ENCODE results near the gene GABBR2. TPM values are rescaled to one million over a fixed set of nuclear protein-coding genes. Genes with fewer than 3 reads are reported as not detected.

Gene GABBR2
- total RNA-seq, 1 experiment from 2014 or later = not detected

- TF ChIP-seq, protein P1, sequence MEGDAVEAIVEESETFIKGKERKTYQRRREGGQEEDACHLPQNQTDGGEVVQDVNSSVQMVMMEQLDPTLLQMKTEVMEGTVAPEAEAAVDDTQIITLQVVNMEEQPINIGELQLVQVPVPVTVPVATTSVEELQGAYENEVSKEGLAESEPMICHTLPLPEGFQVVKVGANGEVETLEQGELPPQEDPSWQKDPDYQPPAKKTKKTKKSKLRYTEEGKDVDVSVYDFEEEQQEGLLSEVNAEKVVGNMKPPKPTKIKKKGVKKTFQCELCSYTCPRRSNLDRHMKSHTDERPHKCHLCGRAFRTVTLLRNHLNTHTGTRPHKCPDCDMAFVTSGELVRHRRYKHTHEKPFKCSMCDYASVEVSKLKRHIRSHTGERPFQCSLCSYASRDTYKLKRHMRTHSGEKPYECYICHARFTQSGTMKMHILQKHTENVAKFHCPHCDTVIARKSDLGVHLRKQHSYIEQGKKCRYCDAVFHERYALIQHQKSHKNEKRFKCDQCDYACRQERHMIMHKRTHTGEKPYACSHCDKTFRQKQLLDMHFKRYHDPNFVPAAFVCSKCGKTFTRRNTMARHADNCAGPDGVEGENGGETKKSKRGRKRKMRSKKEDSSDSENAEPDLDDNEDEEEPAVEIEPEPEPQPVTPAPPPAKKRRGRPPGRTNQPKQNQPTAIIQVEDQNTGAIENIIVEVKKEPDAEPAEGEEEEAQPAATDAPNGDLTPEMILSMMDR (conservative IDR thresholded peaks at IDR 0.05; ENCODE audit: low read depth, low read length) = no peak
- TF ChIP-seq EZH2 (IDR thresholded peaks at IDR 0.05; ENCODE audit: borderline replicate concordance, low read depth, low read length, poor library complexity, severe bottlenecking) = no peak
- Histone ChIP-seq H3K4me3 (ENCODE audit: low read depth, low read length, poor library complexity, severe bottlenecking) (no peak overlapping the region), H3K27ac (ENCODE audit: low read depth, low read length, poor library complexity, severe bottlenecking) (no peak overlapping the region), H3K9me3 (ENCODE audit: low read depth, low read length, poor library complexity, severe bottlenecking) (no peaks in the 10 kb centered on the region), H3K4me1 (ENCODE audit: insufficient read depth, low read length, poor library complexity, severe bottlenecking) (no peaks in the 10 kb centered on the region), H3K27me3 (replicated peaks; ENCODE audit: insufficient read depth, low read depth, low read length, poor library complexity) (no peaks in the 10 kb centered on the region), H3K36me3 (ENCODE audit: insufficient read depth, low read length, poor library complexity, severe bottlenecking) (no peaks in the 10 kb centered on the region)
- DNase-seq (ENCODE audit: low spot score) = no peak
- BruUV-seq (replicated peaks) = no TSS peak
- ChIA-PET POLR2A (ENCODE audit: low non-redundant PET) (no interaction called here), CTCF (no interaction called here)
- intact Hi-C loops (cut with micrococcal nuclease; ENCODE audit: unreplicated experiment) = no loop called here
These were observed 204.1 kb downstream of the GABBR2 start for GRCh38 chr9:98504298-98505282.

DNA sequence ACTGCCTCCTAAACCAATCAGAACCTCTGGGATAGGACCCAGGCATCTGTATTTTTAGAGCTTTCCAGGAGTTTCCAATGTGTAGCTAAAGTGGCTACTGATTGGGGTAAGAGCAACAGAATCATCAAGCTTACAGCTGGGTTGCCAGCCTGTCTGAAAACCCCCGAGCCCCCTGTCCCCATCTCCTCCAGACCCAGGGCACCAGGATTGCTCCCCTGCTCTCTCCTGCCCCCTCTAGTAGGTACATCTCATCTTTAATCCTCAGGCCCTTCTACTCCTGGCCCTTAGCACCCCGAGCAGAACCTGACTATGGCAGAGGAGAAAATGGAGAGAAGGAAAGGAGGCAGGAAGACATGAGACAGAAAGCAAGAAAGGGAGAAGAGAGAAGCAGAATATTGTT is 204.9 kb downstream of the GABBR2 start:
- no peaks in the 10 kb centered on the region for H3K36me3 ChIP-seq (ENCODE audit: insufficient read depth, low read length, poor library complexity, severe bottlenecking)
- no peaks in the 10 kb centered on the region for H3K27me3 ChIP-seq (replicated peaks; ENCODE audit: insufficient read depth, low read depth, low read length, poor library complexity)
- TF ChIP-seq, protein P1 (conservative IDR thresholded peaks at IDR 0.05; ENCODE audit: low read depth, low read length) = no peak
- no peak for TF ChIP-seq EZH2 (IDR thresholded peaks at IDR 0.05; ENCODE audit: borderline replicate concordance, low read depth, low read length, poor library complexity, severe bottlenecking)
- no TSS peak for BruUV-seq (replicated peaks)
- DNase-seq (ENCODE audit: low spot score) = no peak
- no peaks in the 10 kb centered on the region for H3K9me3 ChIP-seq (ENCODE audit: low read depth, low read length, poor library complexity, severe bottlenecking)
- no peak overlapping the region for H3K4me3 ChIP-seq (ENCODE audit: low read depth, low read length, poor library complexity, severe bottlenecking)
- no peaks in the 10 kb centered on the region for H3K4me1 ChIP-seq (ENCODE audit: insufficient read depth, low read length, poor library complexity, severe bottlenecking)
- H3K27ac ChIP-seq (ENCODE audit: low read depth, low read length, poor library complexity, severe bottlenecking) = no peak overlapping the region
- ChIA-PET POLR2A (ENCODE audit: low non-redundant PET) (no interaction called here), CTCF (no interaction called here)
- intact Hi-C loops (cut with micrococcal nuclease; ENCODE audit: unreplicated experiment) = no loop called here

DNA sequence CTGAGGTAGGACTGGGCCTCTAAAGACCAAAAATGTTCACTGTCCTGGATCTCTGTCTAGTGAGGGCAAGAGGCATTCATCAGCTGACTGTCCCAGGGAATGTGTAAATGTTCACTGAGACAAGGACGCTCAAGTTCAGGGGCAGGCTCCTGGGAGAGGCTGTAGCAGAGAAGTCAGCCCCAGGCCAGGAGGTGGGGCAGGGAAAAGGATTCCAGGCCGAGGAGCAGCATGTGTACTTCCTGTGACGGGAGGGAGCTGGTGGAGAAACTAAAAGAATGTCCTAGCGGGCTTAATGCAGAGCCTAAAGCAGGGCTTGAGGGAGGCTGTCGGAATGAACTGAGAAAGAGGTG is 205.8 kb downstream of the GABBR2 start:
- no peaks in the 10 kb centered on the region for H3K9me3 ChIP-seq (ENCODE audit: low read depth, low read length, poor library complexity, severe bottlenecking)
- intact Hi-C loops (cut with micrococcal nuclease; ENCODE audit: unreplicated experiment) = no loop called here
- H3K27me3 ChIP-seq (replicated peaks; ENCODE audit: insufficient read depth, low read depth, low read length, poor library complexity) = no peaks in the 10 kb centered on the region
- H3K4me1 ChIP-seq (ENCODE audit: insufficient read depth, low read length, poor library complexity, severe bottlenecking) = no peaks in the 10 kb centered on the region
- TF ChIP-seq, protein P1 (conservative IDR thresholded peaks at IDR 0.05; ENCODE audit: low read depth, low read length) = no peak
- TF ChIP-seq EZH2 (IDR thresholded peaks at IDR 0.05; ENCODE audit: borderline replicate concordance, low read depth, low read length, poor library complexity, severe bottlenecking) = no peak
- ChIA-PET CTCF (no interaction called here), POLR2A (ENCODE audit: low non-redundant PET) (no interaction called here)
- BruUV-seq (replicated peaks) = no TSS peak
- no peak for DNase-seq (ENCODE audit: low spot score)
- no peak overlapping the region for H3K27ac ChIP-seq (ENCODE audit: low read depth, low read length, poor library complexity, severe bottlenecking)
- H3K4me3 ChIP-seq (ENCODE audit: low read depth, low read length, poor library complexity, severe bottlenecking) = no peak overlapping the region
- no peaks in the 10 kb centered on the region for H3K36me3 ChIP-seq (ENCODE audit: insufficient read depth, low read length, poor library complexity, severe bottlenecking)

All from A673 (cell line).